Type B pancreatic cell (in vitro differentiated cells): Measurements from ENCODE around the gene HHATL. TPM values are rescaled to one million over a fixed set of nuclear protein-coding genes. Genes with fewer than 3 reads are reported as not detected.

Experiments used
- DNase-seq: peaks from one replicate; pipeline ENCODE4 v3.0.0; 2021; ENCODE audit warnings: mixed read lengths; ENCODE audit not compliant: unreplicated experiment; ENCODE audit errors: extremely low spot score
- H3K27ac Mint-ChIP-seq: 2 replicates; pipeline ENCODE4 v1.8.0; 2021; ENCODE audit warnings: mild to moderate bottlenecking, mixed read lengths
- H3K27me3 Mint-ChIP-seq: 2 replicates; pipeline ENCODE4 v1.8.0; 2021; ENCODE audit warnings: mixed read lengths
- H3K36me3 Mint-ChIP-seq: 2 replicates; pipeline ENCODE4 v1.8.0; 2021; ENCODE audit warnings: mixed read lengths
- H3K4me1 Mint-ChIP-seq: one replicate; pipeline ENCODE4 v1.8.0; 2021; ENCODE audit warnings: mixed read lengths; ENCODE audit not compliant: unreplicated experiment
- H3K4me3 Mint-ChIP-seq: 2 replicates; pipeline ENCODE4 v1.8.0; 2021; ENCODE audit warnings: mild to moderate bottlenecking, mixed read lengths
- H3K9me3 Mint-ChIP-seq: 2 replicates; pipeline ENCODE4 v1.8.0; 2021; ENCODE audit warnings: mixed read lengths
- total RNA-seq: library from RNA; stranded (reverse); gene quantifications from 2 replicates; pipeline ENCODE4 v1.2.1, GENCODE V29; 2021; ENCODE audit warnings: low replicate concordance
- TF ChIP-seq, protein P1 (sequence below): fragments of 200-600 bp; sonication (generic); conservative IDR thresholded peaks from 2 replicates; pipeline ENCODE4 v1.5.0; 2021; ENCODE audit warnings: antibody characterized with exemption, mild to moderate bottlenecking

The HHATL gene
- total RNA-seq, 1 donor from 2014 or later, result not detected

DNA sequence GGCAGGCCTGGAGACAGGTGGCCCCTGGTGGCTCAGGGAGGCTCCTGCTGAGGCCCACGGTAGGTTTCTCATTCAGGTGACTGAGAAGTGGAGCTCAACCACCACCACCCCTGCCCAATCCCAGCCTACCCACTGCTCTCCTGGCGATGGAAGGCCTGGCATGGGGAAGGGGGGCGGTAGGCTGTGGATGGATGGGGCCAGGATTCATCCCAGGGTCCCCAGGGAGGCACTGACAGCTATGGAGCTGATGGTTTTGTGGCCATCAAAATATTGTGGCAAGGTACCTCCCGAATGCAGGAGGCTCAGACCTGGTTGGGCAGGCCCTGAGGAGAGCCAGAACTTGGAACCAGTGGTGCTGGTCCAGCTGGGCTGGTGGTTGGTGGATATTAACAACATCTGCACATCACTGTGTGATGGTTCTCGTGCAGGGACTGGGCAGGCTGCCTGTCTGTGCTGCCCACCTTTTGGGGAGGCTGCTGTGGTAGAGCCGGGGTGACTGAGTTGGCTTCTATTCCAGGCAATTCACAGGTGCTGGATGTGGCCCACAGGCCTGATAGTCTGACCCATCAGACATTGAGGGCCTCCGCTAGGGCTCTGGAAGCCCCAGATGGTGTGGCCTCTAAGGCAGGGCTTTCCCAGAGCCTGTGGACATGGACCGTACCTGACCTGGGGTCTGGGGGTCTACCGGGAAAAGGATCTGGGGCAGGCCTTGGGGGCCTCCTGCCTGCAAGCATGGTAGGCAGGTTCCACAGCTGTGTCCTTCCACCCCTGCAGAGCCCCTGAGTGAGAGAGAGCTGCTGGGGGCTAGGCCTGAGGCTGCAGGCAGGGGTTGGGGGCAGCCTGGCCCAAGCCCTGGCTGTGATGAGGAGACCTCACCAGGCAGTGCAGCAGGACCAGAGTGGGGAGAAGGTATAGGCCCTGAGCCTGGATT is 45.7 kb downstream of the HHATL start:
- H3K27me3 Mint-ChIP-seq, result no peaks in the 10 kb centered on the region
- H3K4me1 Mint-ChIP-seq, result peaks cover 13% of the 10 kb centered on the region
- TF ChIP-seq, protein P1, sequence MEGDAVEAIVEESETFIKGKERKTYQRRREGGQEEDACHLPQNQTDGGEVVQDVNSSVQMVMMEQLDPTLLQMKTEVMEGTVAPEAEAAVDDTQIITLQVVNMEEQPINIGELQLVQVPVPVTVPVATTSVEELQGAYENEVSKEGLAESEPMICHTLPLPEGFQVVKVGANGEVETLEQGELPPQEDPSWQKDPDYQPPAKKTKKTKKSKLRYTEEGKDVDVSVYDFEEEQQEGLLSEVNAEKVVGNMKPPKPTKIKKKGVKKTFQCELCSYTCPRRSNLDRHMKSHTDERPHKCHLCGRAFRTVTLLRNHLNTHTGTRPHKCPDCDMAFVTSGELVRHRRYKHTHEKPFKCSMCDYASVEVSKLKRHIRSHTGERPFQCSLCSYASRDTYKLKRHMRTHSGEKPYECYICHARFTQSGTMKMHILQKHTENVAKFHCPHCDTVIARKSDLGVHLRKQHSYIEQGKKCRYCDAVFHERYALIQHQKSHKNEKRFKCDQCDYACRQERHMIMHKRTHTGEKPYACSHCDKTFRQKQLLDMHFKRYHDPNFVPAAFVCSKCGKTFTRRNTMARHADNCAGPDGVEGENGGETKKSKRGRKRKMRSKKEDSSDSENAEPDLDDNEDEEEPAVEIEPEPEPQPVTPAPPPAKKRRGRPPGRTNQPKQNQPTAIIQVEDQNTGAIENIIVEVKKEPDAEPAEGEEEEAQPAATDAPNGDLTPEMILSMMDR, result no peak
- no peak for DNase-seq
- H3K36me3 Mint-ChIP-seq, result peaks cover 5% of the 10 kb centered on the region
- H3K9me3 Mint-ChIP-seq, result no peaks in the 10 kb centered on the region
- H3K4me3 Mint-ChIP-seq, result peak overlapping the region; percentile 58
- H3K27ac Mint-ChIP-seq, result peak overlapping the region; percentile 69

DNA sequence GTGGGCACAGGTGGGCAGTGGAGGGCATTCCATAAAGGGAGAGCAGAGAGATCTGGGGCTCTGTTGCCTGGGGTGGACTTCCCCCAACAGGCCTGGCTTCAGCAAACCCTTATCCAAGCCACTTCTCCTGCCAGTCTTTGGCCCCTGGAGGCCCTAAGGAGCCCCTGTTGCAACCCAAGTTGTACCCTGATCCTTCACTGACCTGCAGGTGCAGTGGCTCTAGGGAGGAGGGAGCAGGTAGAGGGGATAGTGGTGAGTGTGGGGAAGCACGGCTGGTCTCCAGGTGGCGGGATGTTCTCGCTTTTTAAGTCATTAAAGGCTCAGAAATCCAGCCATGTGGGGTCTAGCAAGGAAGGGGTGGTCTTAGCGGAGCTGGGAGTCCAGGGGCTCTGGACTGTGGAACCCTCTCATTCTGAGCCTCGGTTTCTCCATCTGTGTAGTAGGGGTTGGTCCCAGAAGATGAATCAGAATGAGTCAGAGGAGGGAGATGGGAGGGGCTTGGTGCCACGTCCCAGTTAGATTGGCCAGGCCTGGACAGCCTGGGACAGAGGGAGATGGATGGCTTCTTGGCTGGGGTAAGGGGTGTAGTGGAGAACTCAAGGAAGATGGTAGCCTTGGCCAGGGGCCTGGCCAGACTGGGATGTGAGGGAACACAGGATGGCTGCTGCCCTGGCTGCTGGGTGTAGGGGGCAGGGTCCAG is 46.5 kb downstream of the HHATL start:
- peak overlapping the region; percentile 69 for H3K27ac Mint-ChIP-seq
- TF ChIP-seq, protein P1, result no peak
- no peaks in the 10 kb centered on the region for H3K27me3 Mint-ChIP-seq
- no peak for DNase-seq
- peaks cover 5% of the 10 kb centered on the region for H3K36me3 Mint-ChIP-seq
- H3K9me3 Mint-ChIP-seq, result no peaks in the 10 kb centered on the region
- peaks cover 19% of the 10 kb centered on the region for H3K4me1 Mint-ChIP-seq
- peak overlapping the region; percentile 58 for H3K4me3 Mint-ChIP-seq

DNA sequence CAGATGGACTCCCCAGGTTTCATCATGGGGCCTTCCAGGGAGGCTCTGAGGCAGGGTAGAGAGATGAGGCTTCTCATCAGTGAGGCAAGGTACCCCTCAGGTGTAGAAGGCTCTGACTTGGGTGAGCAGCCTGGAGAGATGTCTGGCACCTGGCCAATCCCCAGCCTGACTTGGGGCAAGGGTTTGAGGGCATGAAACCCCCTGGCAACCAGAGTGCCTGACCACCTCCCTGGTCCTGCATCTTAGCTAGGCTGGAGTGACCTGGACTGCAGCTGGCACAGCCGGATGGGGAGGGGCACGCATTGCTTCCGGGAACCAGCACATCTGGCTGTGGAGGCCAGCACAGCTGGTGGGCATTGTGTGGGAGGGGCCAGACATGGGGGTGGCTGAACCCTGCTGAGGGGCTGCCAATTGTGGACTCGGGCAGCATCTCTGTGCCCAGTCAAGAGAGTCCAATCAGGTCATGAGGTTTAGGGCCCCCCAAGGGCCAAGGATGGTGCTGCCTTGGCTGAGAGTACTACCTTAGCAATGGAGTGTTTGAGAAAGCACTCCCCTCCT is 47.2 kb downstream of the HHATL start:
- Mint-ChIP-seq H3K27me3 (no peaks in the 10 kb centered on the region), H3K4me1 (peaks cover 19% of the 10 kb centered on the region), H3K4me3 (peak overlapping the region; percentile 68), H3K36me3 (peaks cover 5% of the 10 kb centered on the region), H3K9me3 (no peaks in the 10 kb centered on the region), H3K27ac (no peak overlapping the region)
- DNase-seq, result no peak
- TF ChIP-seq, protein P1, result no peak

DNA sequence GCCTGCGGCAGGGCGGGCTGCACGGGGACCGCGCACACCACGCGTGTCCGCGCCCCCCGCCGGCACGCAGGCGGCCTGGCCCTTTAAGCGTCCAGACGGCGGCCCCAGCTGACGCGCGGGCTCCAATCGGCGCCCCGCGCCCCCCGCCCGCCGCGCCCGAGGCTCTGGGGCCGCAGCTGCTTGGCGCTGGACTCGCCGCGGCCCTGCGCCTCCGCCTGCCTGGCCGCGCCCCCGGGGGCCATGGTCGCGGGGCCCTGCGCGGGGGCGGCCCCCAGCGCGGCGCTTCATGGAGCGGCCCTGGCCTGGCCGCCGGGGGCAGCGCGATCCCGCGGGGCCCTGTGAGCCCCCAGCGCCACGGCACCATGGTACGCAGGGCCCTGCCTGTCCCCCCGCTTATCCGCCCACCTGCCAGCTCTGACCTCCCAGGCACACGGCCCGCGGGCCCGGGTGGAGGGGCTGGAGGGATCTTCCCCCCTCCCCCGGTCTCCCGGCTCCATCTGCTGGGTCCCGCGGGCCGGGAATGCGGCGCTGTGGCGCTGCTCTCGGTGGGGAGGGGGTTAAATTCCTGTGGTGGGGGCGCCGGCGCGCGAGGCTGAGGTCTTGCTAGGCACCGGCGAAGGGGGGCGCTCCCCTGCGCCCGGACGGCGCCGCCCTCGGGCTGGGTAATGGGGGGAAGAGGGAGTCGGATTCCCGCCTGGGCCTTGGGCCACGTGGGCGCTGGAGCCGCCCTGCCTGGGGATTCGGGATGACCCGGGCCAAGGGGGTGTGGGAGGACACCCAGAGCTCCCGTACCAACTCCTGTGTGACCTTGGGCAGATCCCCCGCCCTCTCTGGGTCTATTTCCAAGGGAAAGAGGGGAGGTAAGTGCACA is 48.0 kb downstream of the HHATL start:
- Mint-ChIP-seq H3K4me1 (peaks cover 19% of the 10 kb centered on the region), H3K4me3 (peak overlapping the region; percentile 68), H3K9me3 (no peaks in the 10 kb centered on the region), H3K36me3 (no peaks in the 10 kb centered on the region), H3K27me3 (no peaks in the 10 kb centered on the region), H3K27ac (no peak overlapping the region)
- no peak for DNase-seq
- TF ChIP-seq, protein P1, result peak; percentile 16
